Erythroblast (primary cell): ENCODE measurements around the gene AP3D1.

Source experiments
- DNase-seq, 2 experiments: peaks; one replicate each; lab custom pipeline; 2025; lab: John Stamatoyannopoulos, UW
- GATA1 ChIP-seq: IDR thresholded peaks from 2 replicates; pipeline ENCODE4 v1.6.1; 2011; ENCODE audit warnings: low read depth, mild to moderate bottlenecking, control low read depth, low read length, moderate library complexity
- POLR2A ChIP-seq: IDR thresholded peaks from 2 replicates; pipeline ENCODE4 v1.6.1; 2011; ENCODE audit warnings: mild to moderate bottlenecking, low read length

Gene AP3D1

DNA sequence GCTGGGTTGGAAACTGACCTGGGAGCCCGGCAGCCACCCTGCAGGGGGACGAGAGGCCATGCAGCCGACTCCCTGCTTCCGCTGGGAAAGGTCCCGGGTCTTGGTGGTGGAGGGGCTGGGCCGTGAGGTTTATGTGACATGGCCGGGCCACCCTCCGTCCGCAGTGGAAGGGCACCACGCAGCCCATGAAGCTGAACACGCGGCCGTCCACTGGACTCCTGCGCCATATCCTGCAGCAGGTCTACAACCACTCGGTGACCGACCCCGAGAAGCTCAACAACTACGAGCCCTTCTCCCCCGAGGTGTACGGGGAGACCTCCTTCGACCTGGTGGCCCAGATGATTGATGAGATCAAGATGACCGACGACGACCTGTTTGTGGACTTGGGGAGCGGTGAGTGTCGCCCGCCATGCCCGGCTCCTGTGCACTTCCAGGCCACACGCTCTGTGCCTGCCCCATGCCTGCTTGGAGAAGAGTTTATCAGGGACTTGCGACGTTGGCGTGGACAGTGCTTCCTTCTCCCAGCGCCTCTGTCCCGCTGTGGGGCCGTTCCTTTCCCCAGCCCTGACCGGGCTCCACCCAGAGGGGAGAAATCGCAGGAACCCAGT lies 39.6 kb upstream of the AP3D1 start:
- DNase-seq: no peak
- TF ChIP-seq GATA1 (no peak), POLR2A (no peak)

DNA sequence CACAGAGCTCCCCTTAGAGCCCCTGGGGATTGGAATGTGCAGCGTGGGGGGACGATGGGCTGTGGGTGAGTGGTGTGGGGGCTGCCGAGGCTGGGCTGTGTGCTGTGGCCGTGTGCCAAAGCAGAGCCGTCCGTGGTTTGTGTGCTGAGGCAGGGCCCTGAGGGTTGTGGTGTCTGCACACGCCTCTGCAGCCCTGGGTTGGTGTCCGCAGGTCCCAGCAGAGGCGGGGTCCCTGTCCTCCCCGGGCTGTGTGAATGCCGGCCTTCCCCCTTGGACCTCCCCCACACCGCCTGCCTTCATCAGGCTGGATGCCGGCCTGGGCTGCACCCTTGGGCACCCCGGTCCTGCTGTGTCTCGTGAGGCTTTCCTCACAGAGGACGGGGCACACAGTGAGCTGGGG lies 38.5 kb upstream of the AP3D1 start:
- DNase-seq: no peak
- TF ChIP-seq GATA1 (no peak), POLR2A (no peak)

DNA sequence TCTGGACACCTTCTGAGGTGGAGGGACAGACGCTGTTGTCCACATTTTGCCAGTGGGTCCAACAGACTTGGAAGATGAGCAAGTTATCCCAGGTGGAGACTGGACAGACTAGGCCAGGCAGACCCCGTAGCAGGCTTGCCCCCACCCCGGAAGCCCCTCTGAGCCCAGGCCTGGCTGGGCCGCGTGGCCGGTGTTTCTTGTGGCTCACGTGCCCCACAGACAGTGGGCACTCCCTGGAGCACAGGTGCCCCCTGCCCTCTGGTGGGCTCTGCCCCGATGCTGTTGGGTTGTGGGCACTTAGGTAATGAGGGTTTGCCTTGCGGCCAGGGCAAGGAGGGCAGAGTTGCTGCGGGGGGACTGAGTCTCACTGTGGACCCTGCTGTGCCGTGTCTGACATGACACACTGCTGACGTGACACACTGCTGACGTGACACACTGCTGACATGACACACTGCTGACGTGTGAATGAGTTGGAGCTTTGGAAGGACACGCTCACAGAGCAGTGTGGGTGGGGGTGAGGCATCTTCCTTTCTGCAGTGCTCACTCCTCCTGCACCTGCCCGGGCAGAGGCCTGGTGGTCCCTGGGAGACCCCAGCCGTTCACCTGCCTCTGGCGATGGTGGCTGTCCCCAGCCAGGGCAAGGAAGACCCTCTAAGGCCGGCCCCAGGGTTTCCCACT lies 37.5 kb upstream of the AP3D1 start:
- TF ChIP-seq POLR2A (no peak), GATA1 (no peak)
- DNase-seq: no peak

DNA sequence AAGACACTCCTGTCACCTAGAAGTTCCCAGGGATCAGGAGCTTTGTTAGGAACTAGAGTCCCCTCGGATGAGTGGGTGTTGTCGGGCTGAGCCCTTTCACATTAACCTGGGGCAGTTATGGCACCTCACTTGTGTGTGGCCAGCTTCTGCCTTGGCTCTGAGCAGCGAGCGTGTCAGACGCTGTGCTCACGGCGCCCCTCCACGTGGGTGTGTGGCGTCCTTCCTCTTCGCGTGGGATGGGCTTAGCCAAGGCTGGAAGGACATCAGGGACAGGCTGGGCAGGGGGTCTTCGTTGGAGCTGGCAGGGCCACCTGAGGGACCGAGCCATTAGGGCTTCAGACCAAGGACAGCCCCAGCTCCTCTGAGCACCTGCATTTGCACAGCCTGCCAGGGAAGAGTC lies 35.8 kb upstream of the AP3D1 start:
- no peak for TF ChIP-seq POLR2A
- no peak for TF ChIP-seq GATA1
- DNase-seq: no peak

DNA sequence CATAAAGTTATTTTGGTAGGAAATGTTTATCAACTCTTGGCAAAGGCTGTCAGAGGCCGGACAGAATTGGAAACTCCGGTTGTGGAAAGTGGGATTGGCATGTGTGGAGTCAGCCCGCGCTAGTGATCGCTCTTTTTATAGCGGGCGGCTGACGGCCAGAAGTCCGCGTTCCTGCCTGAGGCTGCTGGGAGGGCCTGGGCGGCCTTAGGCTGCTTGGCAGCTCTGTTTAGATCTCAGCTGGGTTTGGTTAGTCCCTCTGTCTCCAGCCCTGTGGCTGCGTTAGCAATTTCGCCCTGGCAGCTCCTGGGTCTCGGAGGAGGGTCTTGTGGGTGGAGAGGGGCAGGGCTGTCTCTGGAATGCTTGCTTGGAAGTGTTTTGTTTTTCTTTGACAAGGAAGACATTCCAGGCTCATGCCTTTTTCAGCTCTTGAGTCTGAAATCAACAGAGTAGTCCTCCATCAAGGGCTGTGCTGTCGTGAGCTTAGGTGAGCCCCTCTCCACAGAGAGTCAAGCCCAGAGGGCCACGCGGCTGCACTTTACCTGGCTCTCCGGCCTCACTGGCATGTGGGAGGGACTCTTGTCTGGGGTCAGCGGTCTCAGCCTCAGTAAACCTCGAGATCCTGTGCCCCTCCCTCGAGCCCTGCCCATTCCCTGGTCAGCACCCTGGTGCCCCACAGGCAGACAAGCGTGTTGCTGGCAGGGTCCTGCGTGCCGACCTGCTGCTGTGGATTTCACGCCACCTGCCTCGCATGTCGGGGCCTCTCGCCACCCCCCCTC lies 34.9 kb upstream of the AP3D1 start:
- no peak for DNase-seq
- no peak for TF ChIP-seq POLR2A
- no peak for TF ChIP-seq GATA1

DNA sequence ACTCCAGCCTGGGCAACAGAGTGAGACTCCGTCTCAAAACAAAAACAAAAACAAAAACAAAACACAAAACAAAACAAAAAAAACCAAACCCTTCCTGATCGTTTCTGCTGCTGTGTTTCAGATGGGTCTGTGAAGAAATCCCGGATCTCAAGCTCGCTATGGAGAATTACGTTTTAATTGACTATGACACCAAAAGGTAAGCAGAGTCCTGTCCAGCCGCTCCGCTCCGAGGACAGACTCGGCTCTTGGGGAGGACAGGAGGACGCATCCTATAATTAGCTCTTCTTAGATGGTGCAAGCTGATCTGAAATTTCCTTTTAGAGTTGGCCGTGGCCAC lies 34.3 kb upstream of the AP3D1 start:
- TF ChIP-seq POLR2A: no peak
- TF ChIP-seq GATA1: no peak
- DNase-seq: no peak

DNA sequence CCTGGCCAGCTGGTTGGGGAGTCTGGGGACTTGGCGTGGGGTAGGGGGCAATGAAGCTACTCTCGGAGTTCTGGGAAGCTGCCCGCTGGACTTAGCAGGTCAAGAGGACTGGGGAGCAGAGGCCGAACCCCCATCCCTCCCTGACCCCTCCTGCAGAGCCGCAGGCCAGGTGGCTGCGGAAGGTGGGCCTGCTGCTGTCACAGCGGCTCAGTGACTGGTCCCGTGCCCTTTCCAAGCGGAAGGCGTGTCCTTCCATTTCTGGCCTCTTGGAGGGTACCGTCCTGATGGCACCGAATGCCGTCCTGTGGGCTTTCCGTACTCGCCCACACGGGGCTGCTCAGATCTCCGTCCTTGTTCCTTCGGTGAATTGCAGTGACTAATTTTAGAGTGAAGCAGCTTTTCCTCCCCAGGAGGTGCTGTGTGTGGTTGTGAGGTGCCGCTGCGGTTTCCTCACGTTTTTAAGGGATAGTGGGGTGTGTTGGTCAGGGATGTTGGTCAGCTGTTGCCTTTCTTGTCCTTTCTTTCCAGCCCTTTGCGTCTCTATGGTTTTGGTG lies 33.1 kb upstream of the AP3D1 start:
- TF ChIP-seq GATA1 (no peak), POLR2A (no peak)
- DNase-seq: no peak

DNA sequence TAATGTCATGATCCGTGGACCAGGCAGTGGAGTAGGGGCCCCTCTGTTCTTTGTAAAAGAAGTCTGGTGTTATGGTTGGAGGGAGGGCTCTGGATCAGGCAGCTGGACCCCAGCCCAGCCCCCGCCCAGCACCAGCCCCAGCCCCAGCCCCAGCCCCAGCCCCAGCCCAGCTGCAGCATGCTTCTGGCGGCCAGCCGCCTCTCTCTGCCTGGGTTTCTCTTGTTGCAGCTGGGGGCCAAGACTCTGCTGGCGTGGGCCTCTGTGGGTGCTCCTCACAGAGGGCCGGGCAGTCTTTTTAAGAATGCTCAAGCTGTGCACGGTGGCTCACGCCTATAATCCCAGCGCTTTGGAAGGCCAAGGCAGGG lies 30.2 kb upstream of the AP3D1 start:
- DNase-seq: no peak
- no peak for TF ChIP-seq POLR2A
- TF ChIP-seq GATA1: no peak

DNA sequence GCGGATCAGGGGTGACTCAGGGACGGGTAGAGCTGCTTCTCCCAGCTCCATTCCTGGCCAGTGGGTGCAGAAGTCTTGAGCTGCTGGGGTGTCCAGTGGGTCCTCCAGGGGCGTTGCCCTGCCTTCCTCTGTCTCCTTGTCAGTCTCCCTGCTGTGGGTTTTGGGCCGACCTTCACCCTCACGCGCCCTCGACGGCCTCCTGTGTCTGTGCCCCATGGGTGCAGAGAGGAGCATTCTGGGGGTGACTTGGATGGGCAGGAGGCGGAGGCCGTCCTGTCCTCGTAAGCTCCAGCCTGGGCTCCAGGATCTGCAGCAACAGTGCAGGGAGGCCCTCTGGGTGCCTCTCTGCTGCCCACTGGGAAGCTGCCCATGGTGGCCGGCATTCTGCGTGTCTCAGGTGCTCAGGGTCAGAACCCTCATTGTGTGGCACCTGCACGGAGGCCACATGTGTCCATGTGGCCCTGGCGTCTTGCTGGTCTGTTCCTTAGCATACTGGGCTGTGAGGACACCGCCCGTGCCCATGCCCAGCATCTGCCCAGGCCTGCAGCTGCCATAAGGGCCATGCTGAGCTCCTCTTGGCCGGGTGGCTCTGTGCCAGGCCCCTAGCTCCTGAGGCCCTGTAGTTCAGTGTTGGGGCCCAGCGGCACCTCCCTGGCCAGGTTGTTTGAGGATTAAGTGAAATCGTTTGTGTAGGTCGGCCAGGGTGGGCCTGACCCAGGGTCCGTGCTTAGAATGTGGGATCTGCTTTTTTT lies 29.7 kb upstream of the AP3D1 start:
- no peak for TF ChIP-seq POLR2A
- no peak for TF ChIP-seq GATA1
- DNase-seq: no peak

DNA sequence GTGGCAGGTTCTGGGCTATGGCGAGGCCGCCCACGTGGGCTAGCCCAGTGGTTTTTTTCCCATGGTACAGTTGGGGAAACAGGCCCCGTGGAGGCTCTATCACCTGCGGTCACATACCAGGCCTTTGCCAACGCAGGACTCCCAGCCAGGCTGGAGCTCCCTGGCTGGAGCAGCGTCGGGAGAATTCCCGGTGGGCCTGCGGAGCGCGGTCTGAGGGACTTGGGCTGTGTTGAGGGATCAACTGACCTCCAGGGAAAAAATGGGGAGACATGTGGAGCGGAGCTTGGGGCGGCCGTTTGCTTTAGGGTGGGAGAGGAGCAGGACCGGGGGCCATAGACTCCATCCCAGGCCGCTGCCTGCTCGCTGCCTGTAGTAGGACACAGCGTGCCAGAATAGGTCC lies 28.7 kb upstream of the AP3D1 start:
- no peak for TF ChIP-seq POLR2A
- no peak for TF ChIP-seq GATA1
- DNase-seq: no peak

DNA sequence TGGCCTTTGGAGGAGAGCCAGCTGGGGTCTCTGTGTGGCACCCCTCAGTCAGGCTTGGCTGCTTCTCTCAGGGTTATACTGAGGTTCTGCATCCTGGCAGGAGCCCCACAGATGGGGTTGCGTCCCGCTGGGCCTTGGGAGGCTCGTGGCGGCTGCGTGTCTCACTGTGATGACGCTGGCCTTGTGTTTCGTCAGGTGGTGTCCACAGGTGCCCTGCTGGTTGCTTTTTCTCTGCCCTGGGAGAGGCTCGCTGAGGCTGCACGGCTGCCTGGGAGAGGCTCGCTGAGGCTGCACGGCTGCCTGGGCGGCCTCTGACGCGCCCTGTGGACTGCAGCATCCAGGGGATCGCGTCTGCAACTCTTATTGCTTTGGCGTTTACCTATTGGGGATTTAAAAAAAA lies 27.7 kb upstream of the AP3D1 start:
- DNase-seq: no peak
- no peak for TF ChIP-seq GATA1
- no peak for TF ChIP-seq POLR2A

DNA sequence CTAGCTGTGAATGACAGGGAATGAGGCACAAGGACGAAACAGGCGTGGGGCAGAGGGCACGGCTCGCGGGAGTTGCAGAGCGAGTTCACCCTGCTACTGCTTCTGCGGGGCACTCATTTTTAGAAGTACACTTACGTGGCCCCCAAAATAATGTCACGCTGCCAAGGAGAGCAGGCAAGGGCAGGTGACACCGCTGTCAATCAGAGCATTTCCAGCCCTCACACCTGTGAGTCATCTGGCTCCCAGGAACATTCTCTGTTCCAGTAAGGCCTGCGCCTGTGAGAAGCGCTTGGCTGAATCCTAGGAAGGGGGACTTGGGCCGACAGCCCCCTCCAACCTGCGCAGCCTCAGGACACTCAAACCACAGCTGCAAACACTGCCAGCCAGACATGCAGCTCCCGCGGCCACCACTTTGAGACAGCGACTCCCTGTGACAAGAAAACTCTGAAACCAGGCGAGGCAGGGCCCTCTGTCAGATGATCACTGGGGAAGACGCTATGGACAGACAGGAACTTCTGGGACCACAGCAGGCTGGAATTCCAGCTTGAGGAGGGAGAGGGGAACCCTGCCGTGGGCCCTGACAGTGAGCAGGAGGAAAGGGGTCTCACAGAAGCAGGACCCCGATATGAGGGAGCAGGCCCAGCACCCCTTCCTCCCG lies 25.1 kb upstream of the AP3D1 start:
- TF ChIP-seq POLR2A (no peak), GATA1 (no peak)
- DNase-seq: no peak

DNA sequence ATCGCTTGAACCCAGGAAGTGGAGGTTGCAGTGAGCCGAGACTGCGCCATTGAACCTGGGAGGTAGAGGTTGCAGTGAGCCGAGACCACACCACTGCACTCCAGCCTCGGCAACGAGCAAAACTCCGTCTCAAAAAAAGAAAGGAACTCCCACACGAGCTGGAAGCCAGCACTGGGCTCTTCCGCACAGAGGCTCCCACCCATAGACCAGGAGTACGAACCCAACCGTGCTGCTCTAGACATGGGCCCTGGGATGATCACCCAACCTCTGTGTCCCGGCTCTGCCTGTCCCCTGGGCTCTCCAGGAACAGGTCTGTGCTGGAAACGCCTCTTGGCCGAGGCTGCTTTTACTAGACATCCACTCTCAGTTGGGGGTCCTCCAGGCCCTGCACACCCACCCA lies 24.4 kb upstream of the AP3D1 start:
- no peak for DNase-seq
- TF ChIP-seq POLR2A: no peak
- no peak for TF ChIP-seq GATA1
